WI38 (cell line): ENCODE data around the gene TBC1D13.

Experiments used
- H3K4me3 ChIP-seq: 2 replicates; pipeline ENCODE4 v1.5.1; 2011; ENCODE audit warnings: low read depth, mild to moderate bottlenecking, control low read depth, low read length
- CTCF ChIP-seq: IDR thresholded peaks from 2 replicates; pipeline ENCODE4 v1.5.1; 2012; ENCODE audit warnings: low read depth, mild to moderate bottlenecking, control low read depth, low read length

Gene TBC1D13

GRCh38 chr9:128822407-128823042 lies 35.5 kb downstream of the TBC1D13 start:
- H3K4me3 ChIP-seq = no peak overlapping the region
- no peak for TF ChIP-seq CTCF

GRCh38 chr9:128823362-128823902 lies 36.4 kb downstream of the TBC1D13 start:
- H3K4me3 ChIP-seq = no peak overlapping the region
- TF ChIP-seq CTCF = no peak

- no peak for TF ChIP-seq CTCF
- H3K4me3 ChIP-seq = no peak overlapping the region
Measured at GRCh38 chr9:128823903-128824406, 36.9 kb downstream of the TBC1D13 start.

GRCh38 chr9:128824911-128825310 lies 37.9 kb downstream of the TBC1D13 start:
- H3K4me3 ChIP-seq = no peak overlapping the region
- TF ChIP-seq CTCF = no peak

GRCh38 chr9:128825923-128826700 lies 39.1 kb downstream of the TBC1D13 start:
- no peak for TF ChIP-seq CTCF
- no peak overlapping the region for H3K4me3 ChIP-seq

- TF ChIP-seq CTCF = no peak
- H3K4me3 ChIP-seq = no peak overlapping the region
Measured at GRCh38 chr9:128828267-128828666, 41.2 kb downstream of the TBC1D13 start.
